Measurements from ENCODE around the gene ATF6. TPM values are rescaled to one million over a fixed set of nuclear protein-coding genes. Genes with fewer than 3 reads are reported as not detected.
A peak's percentile ranks its signal among the peaks of the same experiment; 100 is the strongest.

Gene ATF6
- total RNA-seq, 5 donors from 2014 or later (not counting 1 experiment from before 2014, with no cell fraction given), result 18.7 to 27.6 (median 21.9) TPM

- Mint-ChIP-seq H3K4me1 (peaks cover 10% of the 10 kb centered on the region in 3 donors), H3K27me3 (no peaks in the 10 kb centered on the region), H3K36me3 (no peaks in the 10 kb centered on the region), H3K27ac (no peak overlapping the region), H3K4me3 (no peak overlapping the region), H3K9me3 (no peaks in the 10 kb centered on the region)
- no peaks in the 10 kb centered on the region for H3K4me1 ChIP-seq (ENCODE audit: control insufficient read depth in 1 of 2, extremely low read depth in 1 of 2, insufficient read depth in 2 of 2, low read length in 2 of 2)
- H3K4me3 ChIP-seq (ENCODE audit: control insufficient read depth in 1 of 2, extremely low read depth in 1 of 2, low read length in 1 of 2), result no peak overlapping the region
- H3K27me3 ChIP-seq (replicated peaks in 1 of 2; ENCODE audit: control insufficient read depth in 2 of 2, extremely low read depth in 1 of 2, insufficient read depth in 2 of 2, low read length in 1 of 2), result no peaks in the 10 kb centered on the region
- ATAC-seq (replicated peaks in 1 of 4) (no peak), DNase-seq (no peak)
- H3K9me3 ChIP-seq, result no peaks in the 10 kb centered on the region
- POLR2A ChIA-PET, result no interaction called here
- CTCF ChIA-PET, result interaction anchor here in 1 of 2 donors (0.5 kb wide), 1 partner anchor 16 kb away, joined by 3 read pairs; no protein-coding TSS in a partner anchor
- no peaks in the 10 kb centered on the region for H3K36me3 ChIP-seq (ENCODE audit: control insufficient read depth in 2 of 2, extremely low read depth in 1 of 2, insufficient read depth in 1 of 2, low read length in 1 of 2)
- no peak overlapping the region for H3K27ac ChIP-seq (ENCODE audit: low read length)
- WGBS (ENCODE audit: insufficient coverage), result no CpG with 5 or more reads among the region's 2 CpGs
Measured at GRCh38 chr1:161902182-161902581, 136.1 kb downstream of the ATF6 start.

GRCh38 chr1:161905269-161905884 lies 139.3 kb downstream of the ATF6 start:
- DNase-seq, result peak in 17 of 35 experiments; percentile 3 to 44 (median 13)
- H3K4me1 Mint-ChIP-seq, result peaks cover 10 to 16% (median 16%) of the 10 kb centered on the region in 3 donors
- H3K4me1 ChIP-seq (ENCODE audit: control insufficient read depth in 1 of 2, extremely low read depth in 1 of 2, insufficient read depth in 2 of 2, low read length in 2 of 2), result no peaks in the 10 kb centered on the region
- 100% methylated on average over 1 of the region's 3 CpGs for WGBS (ENCODE audit: insufficient coverage)
- H3K36me3 Mint-ChIP-seq, result peaks cover 3% of the 10 kb centered on the region
- peak; percentile 36 to 66 (median 62) for ATAC-seq (replicated peaks in 1 of 4)
- ChIA-PET CTCF (interaction anchor here (0.5 to 1.3 kb wide), 3 partner anchors 21 to 132 kb away, joined by 4 to 7 read pairs (median 4); no protein-coding TSS in a partner anchor), POLR2A (no interaction called here)
- no peaks in the 10 kb centered on the region for H3K27me3 Mint-ChIP-seq
- H3K4me3 ChIP-seq (ENCODE audit: control insufficient read depth in 1 of 2, extremely low read depth in 1 of 2, low read length in 1 of 2), result no peak overlapping the region
- no peaks in the 10 kb centered on the region for H3K36me3 ChIP-seq (ENCODE audit: control insufficient read depth in 2 of 2, extremely low read depth in 1 of 2, insufficient read depth in 1 of 2, low read length in 1 of 2)
- no peaks in the 10 kb centered on the region for H3K9me3 ChIP-seq
- no peak overlapping the region for H3K4me3 Mint-ChIP-seq
- H3K27ac Mint-ChIP-seq, result no peak overlapping the region
- no peaks in the 10 kb centered on the region for H3K9me3 Mint-ChIP-seq
- H3K27me3 ChIP-seq (replicated peaks in 1 of 2; ENCODE audit: control insufficient read depth in 2 of 2, extremely low read depth in 1 of 2, insufficient read depth in 2 of 2, low read length in 1 of 2), result no peaks in the 10 kb centered on the region
- H3K27ac ChIP-seq (ENCODE audit: low read length), result no peak overlapping the region

- CTCF ChIA-PET, result no interaction called here
- Mint-ChIP-seq H3K27ac (no peak overlapping the region), H3K4me1 (peaks cover 19 to 27% (median 27%) of the 10 kb centered on the region in 3 donors)
Measured at GRCh38 chr1:161907265-161907664, 141.1 kb downstream of the ATF6 start.

GRCh38 chr1:161908264-161908663 lies 142.1 kb downstream of the ATF6 start:
- Histone ChIP-seq H3K4me1 (ENCODE audit: control insufficient read depth in 1 of 2, extremely low read depth in 1 of 2, insufficient read depth in 2 of 2, low read length in 2 of 2) (no peaks in the 10 kb centered on the region), H3K9me3 (no peaks in the 10 kb centered on the region), H3K36me3 (ENCODE audit: control insufficient read depth in 2 of 2, extremely low read depth in 1 of 2, insufficient read depth in 1 of 2, low read length in 1 of 2) (peaks cover 0 to 3% of the 10 kb centered on the region in 2 donors), H3K4me3 (ENCODE audit: control insufficient read depth in 1 of 2, extremely low read depth in 1 of 2, low read length in 1 of 2) (no peak overlapping the region), H3K27me3 (replicated peaks in 1 of 2; ENCODE audit: control insufficient read depth in 2 of 2, extremely low read depth in 1 of 2, insufficient read depth in 2 of 2, low read length in 1 of 2) (no peaks in the 10 kb centered on the region), H3K27ac (ENCODE audit: low read length) (no peak overlapping the region)
- no peak overlapping the region for H3K4me3 Mint-ChIP-seq
- H3K36me3 Mint-ChIP-seq, result peaks cover 16% of the 10 kb centered on the region
- H3K4me1 Mint-ChIP-seq, result peaks cover 19 to 31% (median 27%) of the 10 kb centered on the region in 3 donors
- ChIA-PET CTCF (no interaction called here), POLR2A (no interaction called here)
- no peaks in the 10 kb centered on the region for H3K9me3 Mint-ChIP-seq
- H3K27ac Mint-ChIP-seq, result no peak overlapping the region
- ATAC-seq (replicated peaks in 1 of 4) (no peak), DNase-seq (no peak)
- H3K27me3 Mint-ChIP-seq, result no peaks in the 10 kb centered on the region
- WGBS (ENCODE audit: insufficient coverage), result no CpG with 5 or more reads among the region's 3 CpGs

More at GRCh38 chr1:161907265-161907664, 141.1 kb downstream of the ATF6 start:
- Histone ChIP-seq H3K27ac (ENCODE audit: low read length) (no peak overlapping the region), H3K27me3 (replicated peaks in 1 of 2; ENCODE audit: control insufficient read depth in 2 of 2, extremely low read depth in 1 of 2, insufficient read depth in 2 of 2, low read length in 1 of 2) (no peaks in the 10 kb centered on the region), H3K9me3 (no peaks in the 10 kb centered on the region), H3K36me3 (ENCODE audit: control insufficient read depth in 2 of 2, extremely low read depth in 1 of 2, insufficient read depth in 1 of 2, low read length in 1 of 2) (peaks cover 0 to 3% of the 10 kb centered on the region in 2 donors), H3K4me1 (ENCODE audit: control insufficient read depth in 1 of 2, extremely low read depth in 1 of 2, insufficient read depth in 2 of 2, low read length in 2 of 2) (no peaks in the 10 kb centered on the region), H3K4me3 (ENCODE audit: control insufficient read depth in 1 of 2, extremely low read depth in 1 of 2, low read length in 1 of 2) (no peak overlapping the region)
- Mint-ChIP-seq H3K27me3 (no peaks in the 10 kb centered on the region), H3K9me3 (no peaks in the 10 kb centered on the region), H3K36me3 (peaks cover 8% of the 10 kb centered on the region), H3K4me3 (no peak overlapping the region)
- DNase-seq (no peak), ATAC-seq (replicated peaks in 1 of 4) (no peak)
- POLR2A ChIA-PET, result no interaction called here

- Histone ChIP-seq H3K9me3 (no peaks in the 10 kb centered on the region), H3K4me3 (ENCODE audit: control insufficient read depth in 1 of 2, extremely low read depth in 1 of 2, low read length in 1 of 2) (no peak overlapping the region), H3K27ac (ENCODE audit: low read length) (no peak overlapping the region), H3K27me3 (replicated peaks in 1 of 2; ENCODE audit: control insufficient read depth in 2 of 2, extremely low read depth in 1 of 2, insufficient read depth in 2 of 2, low read length in 1 of 2) (no peaks in the 10 kb centered on the region), H3K4me1 (ENCODE audit: control insufficient read depth in 1 of 2, extremely low read depth in 1 of 2, insufficient read depth in 2 of 2, low read length in 2 of 2) (no peaks in the 10 kb centered on the region), H3K36me3 (ENCODE audit: control insufficient read depth in 2 of 2, extremely low read depth in 1 of 2, insufficient read depth in 1 of 2, low read length in 1 of 2) (peaks cover 0 to 9% of the 10 kb centered on the region in 2 donors)
- H3K9me3 Mint-ChIP-seq, result no peaks in the 10 kb centered on the region
- no peaks in the 10 kb centered on the region for H3K27me3 Mint-ChIP-seq
- no peak overlapping the region for H3K4me3 Mint-ChIP-seq
- H3K36me3 Mint-ChIP-seq, result peaks cover 18% of the 10 kb centered on the region
- H3K27ac Mint-ChIP-seq, result peak overlapping the region; percentile 58
- ChIA-PET CTCF (interaction anchor here in 1 of 2 donors (0.6 kb wide), 1 partner anchor 13 kb away, joined by 3 read pairs; no protein-coding TSS in a partner anchor), POLR2A (no interaction called here)
- H3K4me1 Mint-ChIP-seq, result peaks cover 10 to 20% (median 16%) of the 10 kb centered on the region in 3 donors
- DNase-seq (no peak), ATAC-seq (replicated peaks in 1 of 4) (no peak)
Measured at GRCh38 chr1:161910604-161911003, 144.5 kb downstream of the ATF6 start.

GRCh38 chr1:161913482-161914140 lies 147.5 kb downstream of the ATF6 start:
- H3K36me3 ChIP-seq (ENCODE audit: control insufficient read depth in 2 of 2, extremely low read depth in 1 of 2, insufficient read depth in 1 of 2, low read length in 1 of 2), result peaks cover 0 to 12% of the 10 kb centered on the region in 2 donors
- no peak overlapping the region for H3K4me3 ChIP-seq (ENCODE audit: control insufficient read depth in 1 of 2, extremely low read depth in 1 of 2, low read length in 1 of 2)
- no peak overlapping the region for H3K27ac ChIP-seq (ENCODE audit: low read length)
- ATAC-seq (replicated peaks in 1 of 4) (no peak), DNase-seq (no peak)
- no peaks in the 10 kb centered on the region for H3K27me3 Mint-ChIP-seq
- no peak overlapping the region for H3K27ac Mint-ChIP-seq
- H3K9me3 Mint-ChIP-seq, result no peaks in the 10 kb centered on the region
- no peak overlapping the region for H3K4me3 Mint-ChIP-seq
- peaks cover 0 to 2% of the 10 kb centered on the region in 2 experiments for H3K4me1 ChIP-seq (ENCODE audit: control insufficient read depth in 1 of 2, extremely low read depth in 1 of 2, insufficient read depth in 2 of 2, low read length in 2 of 2)
- H3K36me3 Mint-ChIP-seq, result peaks cover 18% of the 10 kb centered on the region
- H3K9me3 ChIP-seq, result no peaks in the 10 kb centered on the region
- CTCF ChIA-PET, result no interaction called here
- POLR2A ChIA-PET, result no interaction called here
- H3K27me3 ChIP-seq (replicated peaks in 1 of 2; ENCODE audit: control insufficient read depth in 2 of 2, extremely low read depth in 1 of 2, insufficient read depth in 2 of 2, low read length in 1 of 2), result no peaks in the 10 kb centered on the region
- H3K4me1 Mint-ChIP-seq, result peaks cover 12 to 23% (median 19%) of the 10 kb centered on the region in 3 donors
